Stimulated activated naive CD4-positive, alpha-beta T cell (primary cell): Measurements from ENCODE around the gene PUSL1.
"Not testable (repeated sequence)": the region's sequence is repeated elsewhere in the genome, so short reads cannot be mapped to it uniquely, and the experiment has no call there.

Source experiments
- DNase-seq, 6 experiments: peaks; one replicate each; lab custom pipeline; 2025; lab: John Stamatoyannopoulos, UW

The PUSL1 gene

DNA sequence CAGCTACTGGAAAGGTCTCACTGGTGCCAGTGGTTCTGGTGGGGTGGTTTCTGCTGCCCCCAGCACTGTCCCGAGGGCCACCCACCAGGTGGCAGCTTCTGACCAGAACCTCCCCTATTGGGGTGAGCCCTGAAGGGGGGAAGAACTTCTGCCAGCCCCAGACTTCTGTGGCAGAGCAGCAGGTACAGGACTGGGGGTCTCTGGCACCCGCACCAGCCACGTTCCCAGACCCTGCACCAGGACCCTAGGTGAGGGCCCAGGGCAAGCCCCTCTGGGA lies 1.6 kb downstream of the PUSL1 start:
- no peak for DNase-seq

DNA sequence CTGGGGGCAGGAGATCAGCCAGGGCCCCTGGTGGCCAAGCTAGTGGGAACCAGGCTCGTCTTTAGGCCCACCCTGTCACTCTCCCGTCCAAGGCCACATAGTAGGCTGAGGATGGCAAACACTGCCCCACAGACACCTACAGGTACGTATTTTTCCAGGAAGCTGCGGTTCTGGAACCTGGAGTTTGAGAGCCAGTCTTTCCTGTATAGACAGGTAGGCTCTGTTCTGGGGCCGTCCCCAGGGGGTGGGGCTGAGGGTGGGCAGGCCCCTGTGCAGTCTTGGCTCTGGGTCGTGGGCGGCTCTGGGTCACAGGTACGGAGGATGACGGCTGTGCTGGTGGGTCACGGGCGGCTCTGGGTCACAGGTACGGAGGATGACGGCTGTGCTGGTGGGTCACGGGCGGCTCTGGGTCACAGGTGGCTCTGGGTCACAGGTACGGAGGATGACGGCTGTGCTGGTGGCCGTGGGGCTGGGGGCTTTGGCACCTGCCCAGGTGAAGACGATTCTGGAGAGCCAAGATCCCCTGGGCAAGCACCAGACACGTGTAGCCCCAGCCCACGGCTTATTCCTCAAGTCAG lies 2.2 kb downstream of the PUSL1 start:
- no peak for DNase-seq

DNA sequence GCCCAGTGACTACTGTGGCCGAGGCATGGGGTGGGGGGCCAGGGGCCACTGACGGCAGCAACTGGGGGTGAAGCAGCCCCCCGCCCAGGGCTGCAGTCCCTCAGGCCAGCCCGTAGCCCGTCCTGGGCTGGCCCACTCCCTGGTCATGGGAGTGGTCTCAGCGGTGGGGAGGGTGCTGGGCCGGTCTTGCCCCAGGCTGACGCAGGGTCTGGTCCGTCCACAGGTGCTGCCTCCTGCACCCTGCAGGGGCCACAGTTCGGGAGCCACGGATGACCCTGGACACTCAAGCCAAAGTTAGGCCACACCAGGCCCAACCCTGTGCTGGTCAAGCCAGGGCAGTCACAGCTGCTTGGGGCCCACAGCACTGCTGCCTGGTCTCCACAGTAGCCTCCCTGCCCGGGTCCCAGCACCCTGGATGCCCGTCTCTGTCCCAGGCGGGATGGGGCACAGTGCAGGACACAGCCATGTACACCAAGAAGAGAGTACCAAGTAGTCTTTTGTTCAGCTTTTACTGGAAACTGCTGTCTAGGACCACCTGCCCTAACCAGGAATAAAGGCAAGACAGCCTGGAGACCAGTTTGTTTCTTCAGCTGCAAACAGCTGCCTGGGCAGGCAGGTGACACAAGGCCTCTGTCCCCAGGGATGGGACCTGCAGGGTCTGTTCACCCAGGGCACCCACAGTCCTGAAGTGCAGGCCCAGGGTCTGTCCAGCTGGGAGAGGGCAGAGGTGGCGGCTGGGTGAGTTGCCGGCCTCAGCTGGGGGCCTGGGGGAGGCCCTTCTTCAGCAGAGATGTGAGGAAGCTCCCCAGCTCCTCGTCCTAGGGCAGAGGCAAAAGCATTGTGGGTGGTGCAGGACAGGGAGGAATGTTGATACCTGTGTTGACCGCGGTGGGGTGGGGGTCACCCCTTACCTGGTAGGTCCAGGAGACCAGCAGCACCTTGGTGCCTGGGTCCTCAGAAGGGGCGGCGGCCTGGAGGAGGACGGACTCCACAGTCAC lies 3.0 kb downstream of the PUSL1 start:
- no peak for DNase-seq

DNA sequence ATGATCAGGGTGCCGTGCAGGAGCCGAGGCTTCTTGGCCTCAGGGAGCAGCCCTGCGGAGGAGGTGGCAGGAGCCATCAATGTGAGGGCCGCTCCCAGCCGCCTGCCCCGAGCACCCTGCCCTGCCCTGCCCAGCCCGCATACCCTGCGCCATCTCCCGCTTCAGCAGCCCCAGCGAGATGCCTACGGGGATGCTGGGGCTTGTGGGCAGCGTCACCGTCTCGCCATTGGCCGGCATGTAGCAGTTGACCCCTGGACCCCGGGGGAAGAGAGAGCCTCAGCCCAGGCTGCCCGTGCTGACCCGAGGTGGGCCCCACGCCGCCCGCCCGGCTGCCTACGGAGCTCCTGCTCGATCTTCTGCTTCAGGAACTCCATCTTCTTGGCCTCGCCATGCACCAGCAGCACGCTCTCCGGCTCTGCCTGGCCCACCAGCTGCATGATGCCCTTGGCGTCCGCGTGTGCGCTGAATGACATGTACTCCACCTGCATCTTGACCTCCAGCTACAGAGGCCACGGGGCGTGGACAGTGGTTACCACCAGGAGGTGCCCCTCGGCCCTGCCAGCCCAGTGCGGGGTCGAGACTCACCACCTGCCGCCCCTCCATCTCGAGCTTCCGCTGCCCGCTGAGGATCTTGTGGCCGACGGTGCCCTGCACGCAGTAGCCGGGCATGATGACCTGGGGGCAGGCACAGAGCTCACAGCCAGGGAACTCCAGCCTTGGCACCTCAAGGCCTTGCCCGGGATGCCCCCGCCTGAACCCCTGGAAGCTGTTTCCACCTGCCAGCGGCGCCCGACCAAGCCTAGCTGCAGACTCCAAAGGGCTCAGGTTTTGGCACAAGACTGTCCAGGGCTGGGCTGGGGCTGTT lies 4.3 kb downstream of the PUSL1 start:
- no peak for DNase-seq

DNA sequence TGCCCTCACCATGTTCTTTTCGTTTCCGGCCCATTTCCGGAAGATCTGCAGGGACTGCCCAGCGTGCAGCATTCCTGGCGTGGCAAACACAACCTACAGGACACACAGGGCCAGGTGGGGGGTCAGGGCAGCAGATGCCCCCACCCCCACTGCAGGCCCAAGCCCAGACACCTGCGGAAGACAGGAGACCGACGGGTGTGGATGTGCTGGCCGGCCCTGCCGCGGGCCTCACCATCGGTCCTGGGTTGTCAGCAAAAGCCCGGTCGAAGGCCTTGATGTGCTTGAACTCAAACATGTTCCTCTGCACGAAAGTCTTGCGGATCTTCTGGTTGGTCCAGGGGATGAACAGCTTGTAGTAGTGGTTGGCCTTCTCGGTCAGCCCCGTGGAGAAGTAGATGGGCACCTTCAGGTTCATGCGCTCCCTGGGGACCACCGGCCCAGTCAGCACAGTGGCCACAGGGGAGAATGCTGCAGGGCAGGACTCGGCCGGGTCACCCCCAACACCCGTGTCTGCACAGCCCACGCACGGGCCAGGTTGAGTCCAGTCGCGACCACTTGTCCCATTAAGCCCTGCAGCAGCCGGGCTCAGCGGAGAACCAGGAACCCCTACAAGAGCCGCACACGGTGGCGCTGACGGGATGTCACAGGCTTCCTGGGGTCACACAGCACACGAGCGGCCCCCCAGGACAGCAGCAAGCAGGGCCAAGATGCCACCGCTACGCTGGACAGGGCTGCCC lies 5.3 kb downstream of the PUSL1 start:
- no peak for DNase-seq

DNA sequence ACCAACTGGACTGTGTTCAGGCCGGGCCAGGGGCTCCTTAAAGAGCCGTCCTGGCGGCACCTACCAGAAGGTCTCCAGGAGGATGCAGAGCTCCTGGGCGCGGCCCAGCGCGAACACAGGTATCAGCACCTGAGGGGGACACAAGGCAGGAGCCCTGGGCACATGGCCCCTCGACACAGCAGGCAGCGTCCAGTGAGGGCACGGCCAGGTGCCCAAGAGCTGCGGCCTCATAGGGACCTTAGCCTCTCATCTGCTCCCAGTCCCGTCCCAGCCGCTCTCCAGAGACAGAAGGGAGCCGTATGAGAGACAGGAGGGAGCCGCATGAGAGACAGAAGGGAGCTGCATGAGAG lies 5.8 kb downstream of the PUSL1 start:
- DNase-seq, result no peak

DNA sequence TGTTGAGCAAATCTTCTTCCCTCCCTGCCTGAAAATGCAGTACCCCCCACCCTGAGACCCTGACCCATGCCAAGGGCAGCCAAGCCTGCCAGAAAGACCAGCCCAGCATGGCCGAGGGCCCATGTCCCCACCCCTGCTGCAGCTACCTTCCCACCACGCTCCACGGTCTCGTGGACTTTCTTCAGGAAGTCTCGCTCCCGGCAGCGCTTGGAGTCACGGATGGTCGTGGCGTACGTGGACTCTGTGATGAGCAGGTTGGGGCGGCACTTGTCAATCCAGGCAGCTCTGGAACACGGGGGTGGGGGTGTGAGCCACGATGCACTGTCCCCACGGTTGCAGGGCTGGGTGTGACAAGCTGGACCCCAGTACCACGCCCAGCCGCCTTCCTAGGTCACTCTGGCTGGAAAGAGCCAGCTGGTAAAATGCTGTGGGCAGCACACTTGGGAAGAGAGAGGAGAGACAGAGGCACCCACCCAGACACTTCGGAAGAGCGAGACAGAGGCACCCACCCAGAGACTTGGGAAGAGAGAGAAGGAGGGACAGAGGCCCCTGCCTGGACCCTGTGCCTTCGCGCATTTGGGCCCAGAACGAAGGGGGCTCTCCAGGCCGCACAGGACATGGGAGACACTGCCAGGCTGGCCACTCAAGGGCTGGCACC lies 6.4 kb downstream of the PUSL1 start:
- DNase-seq, result no peak

DNA sequence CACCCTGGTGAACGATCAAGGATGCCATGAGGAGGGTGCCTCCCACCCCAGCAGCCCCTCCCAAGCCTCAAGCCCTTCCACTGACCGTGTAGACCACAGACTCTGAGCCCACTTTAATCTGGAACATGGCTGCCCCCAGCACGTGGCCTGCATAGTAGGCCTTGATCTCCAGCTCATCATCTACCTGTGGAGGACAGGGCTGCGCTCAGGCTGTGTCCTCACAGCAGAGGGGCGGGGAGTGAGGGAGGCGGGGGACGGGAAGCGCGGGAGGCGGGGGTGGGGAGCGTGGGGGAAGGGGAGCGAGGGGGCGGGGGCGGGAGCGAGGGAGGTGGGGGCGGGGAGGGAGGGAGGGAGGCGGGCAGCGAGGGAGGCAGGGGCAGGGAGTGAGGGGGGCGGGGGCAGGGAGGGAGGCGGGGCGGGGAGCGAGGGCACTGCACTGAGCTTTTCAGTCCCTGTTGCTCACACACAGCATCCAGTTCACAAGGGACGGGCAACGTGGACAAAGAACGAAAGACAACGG lies 7.1 kb downstream of the PUSL1 start:
- DNase-seq, result no peak

DNA sequence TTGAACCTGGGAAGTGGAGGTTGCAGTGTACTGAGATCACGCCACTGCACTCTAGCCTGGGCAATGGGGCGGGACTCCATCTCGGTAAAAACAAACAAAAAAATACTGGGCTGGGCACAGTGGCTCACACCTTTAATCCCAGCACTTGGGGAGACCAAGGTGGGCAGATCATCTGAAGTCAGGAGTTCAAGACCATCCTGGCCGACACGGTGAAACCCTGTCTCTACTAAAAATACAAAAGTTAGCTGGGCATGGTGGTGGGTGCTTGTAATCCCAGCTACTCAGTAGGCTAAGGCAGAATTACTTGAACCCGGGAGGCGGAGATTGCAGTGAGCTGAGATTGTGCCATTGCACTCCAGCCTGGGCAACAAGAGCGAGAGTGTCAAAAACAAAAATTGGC lies 7.8 kb downstream of the PUSL1 start:
- DNase-seq, result not testable (repeated sequence)

DNA sequence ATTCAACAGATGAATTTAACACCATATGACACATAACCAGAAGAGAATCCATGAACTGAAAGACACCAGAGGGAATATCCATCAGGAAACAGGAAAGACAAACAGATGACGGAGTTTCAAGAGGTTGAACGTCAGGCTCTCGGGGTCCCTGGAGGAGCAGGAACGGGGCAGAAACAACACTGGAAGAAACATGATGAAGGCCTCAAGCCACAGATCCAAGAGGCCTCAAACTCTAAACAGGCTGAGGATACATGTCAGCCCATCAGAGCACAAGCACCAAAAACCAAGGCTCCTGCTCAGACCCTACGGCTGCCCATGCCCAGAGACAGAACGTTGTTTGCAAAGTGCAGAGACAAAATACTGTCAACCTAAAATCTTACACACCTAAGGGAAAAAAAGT lies 9.0 kb downstream of the PUSL1 start:
- DNase-seq, result no peak

DNA sequence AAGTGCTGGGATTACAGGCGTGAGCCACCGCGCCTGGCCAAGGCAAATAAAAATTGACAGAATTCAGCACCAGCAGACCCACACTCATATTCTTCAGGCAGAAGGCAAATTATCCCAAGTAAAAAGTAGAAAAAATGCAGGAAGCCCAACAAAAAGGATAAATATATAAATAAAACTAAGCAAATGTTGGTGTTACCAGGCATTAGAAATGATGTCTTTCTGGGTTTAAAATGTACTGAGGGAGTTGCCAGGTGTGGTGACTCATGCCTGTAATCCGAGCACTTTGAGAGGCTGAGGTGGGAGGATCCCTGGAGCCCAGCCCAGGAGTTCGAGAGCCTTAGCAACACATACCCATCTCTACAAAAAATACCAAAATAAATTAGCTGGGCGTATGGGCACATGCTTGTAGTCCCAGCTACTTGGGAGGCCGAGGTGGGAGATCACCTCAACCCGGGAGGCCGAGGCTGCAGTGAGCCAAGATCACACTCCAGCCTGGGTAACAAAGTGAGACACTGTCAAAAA lies 9.8 kb downstream of the PUSL1 start:
- DNase-seq, result no peak

DNA sequence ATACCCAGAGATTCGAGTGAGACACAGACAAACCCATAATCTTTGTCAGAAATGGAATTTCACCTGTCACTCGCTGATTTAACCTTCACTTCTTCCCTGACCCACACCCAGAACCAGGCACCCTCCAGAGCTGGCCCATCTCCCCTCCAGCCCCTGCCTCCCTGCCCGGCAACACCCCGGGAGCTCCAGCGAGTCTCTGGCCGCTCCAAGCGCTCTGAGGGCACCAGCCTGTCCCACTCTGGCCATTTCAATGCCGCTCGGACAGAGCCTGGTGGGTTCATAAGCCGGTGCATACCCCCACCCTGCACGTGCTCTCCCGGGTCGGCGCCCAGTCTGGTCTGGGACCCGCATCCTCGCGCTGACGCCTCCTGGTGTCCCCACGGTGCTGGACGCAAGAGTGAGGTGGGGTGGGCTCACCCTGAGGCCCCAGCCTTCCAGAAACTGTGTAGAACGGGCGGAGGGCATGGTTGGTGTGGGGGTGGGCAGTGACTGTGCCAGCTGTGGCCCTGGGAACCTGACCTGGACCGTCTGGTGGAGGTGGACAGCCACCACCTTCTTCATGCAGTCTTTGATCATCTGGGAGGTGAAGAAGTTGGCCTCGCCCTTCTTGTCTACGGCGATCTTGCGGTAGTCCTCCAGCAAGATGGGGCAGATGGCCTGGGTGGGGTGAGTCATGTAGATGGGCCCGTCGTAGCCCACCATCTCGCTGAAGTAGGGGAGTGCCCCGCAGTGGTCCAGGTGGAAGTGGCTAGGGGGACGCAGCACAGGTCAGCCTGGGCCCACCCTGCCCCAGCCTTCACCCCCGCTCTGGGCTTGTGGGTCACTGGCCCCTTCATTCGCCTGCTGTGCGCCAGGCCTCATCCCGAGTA lies 10.6 kb downstream of the PUSL1 start:
- no peak for DNase-seq

DNA sequence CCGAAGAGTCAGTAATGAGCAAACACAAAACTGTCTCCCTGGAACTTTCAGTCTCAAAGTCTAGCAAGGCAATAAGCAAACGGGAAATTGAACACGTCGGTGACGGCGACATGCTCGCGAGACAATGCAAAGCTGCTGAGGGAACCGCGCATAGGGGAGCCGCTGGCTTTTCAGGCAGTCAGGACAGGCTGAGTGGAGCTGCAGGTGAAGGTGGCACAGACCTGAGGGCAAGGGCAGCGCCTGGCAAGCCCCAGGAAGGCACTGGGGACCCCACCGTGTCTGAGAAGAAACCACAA lies 11.2 kb downstream of the PUSL1 start:
- no peak for DNase-seq

DNA sequence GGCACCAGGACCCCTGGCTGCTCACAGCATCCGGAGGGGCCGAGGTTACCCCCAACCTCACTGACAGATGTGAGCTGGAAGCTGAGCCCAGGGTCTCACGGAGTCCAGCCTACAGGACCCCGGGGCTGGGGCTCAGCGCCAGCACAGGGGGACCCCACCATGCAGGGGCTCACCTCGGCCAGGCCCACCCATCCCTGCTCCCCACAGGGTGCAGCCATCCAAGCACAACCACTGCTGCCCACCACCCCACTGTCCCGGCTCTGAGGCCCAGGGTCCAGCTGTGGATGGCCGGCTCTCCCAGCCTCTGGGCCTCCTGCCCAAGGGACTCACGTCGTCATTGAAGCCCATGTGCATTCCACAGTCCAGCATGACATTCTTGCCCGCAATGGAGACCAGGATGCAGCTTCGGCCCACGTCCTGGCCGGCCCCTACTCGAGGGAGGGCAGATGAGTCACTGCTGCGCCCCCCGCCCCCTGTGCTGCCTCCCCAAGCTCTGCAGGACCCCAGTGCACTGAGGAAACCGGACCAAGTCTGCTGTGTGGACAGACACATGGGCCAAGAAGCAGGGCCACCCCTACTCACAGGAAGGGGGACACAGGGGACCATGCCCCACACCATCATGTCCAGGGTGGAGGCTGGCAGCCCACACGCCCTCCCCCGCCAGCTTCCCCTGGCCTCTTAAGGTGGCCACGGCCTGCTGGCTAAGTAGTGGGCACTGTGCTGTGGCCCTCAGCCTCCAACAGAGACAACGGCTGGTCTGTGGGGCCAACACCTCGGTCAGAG lies 12.5 kb downstream of the PUSL1 start:
- DNase-seq, result no peak

DNA sequence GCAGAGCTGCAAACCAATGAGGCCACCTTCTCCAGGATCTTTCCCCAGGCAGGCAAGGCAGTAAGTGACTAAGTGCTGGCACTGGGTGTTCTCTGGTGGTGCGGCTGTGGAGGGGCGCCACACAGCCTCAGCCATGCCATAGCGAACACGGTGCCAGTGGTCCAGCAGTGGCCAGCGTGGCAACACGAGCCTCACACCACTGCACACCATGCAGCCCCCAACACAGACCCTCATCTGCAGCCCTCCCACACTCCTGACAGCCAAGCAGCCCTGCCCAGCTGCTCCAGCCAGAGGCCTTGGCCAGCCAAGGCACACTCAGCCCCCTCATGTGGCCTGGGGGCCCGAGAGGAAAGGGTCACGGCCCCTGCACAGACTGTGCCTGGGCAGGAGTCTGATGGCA lies 13.1 kb downstream of the PUSL1 start:
- no peak for DNase-seq

DNA sequence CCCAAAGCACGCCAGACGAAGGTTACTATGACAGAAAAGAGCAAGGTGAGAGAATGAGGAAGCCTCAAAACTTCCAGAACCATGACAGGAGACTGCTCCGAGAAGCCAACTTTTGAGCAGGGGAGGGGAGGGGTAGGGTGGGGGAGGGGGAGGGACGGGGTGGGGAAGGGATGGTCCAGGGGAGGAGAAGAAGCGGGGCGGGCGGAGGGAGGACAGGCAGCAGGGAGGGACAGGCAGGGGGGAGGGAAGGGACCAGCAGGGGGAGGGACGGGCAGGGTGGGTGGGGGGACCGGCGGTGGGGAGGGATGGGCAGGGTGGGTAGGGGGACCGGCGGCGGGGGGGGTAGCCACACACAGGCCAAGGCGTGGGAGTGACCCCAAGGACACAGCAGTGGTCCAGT lies 14.0 kb downstream of the PUSL1 start:
- DNase-seq, result no peak

DNA sequence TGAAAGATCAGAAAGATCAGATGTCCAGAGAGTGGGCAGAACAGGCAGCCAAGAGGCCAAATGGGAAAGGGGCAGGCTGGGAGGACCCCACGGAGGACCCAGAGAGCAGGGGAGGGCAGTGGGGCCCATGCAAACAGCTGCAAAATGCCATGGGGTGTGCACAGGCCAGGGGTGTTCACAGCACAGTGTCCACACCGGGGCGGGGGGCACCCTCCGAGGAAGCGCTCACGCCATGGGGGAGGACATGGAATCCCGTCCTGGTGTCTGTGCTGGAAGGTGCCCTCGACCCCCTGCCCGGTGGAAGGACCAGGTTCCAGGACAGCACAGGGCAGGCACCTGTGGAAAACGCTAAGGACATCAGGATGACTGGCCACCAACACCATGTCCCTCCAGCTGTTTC lies 14.6 kb downstream of the PUSL1 start:
- DNase-seq, result no peak

DNA sequence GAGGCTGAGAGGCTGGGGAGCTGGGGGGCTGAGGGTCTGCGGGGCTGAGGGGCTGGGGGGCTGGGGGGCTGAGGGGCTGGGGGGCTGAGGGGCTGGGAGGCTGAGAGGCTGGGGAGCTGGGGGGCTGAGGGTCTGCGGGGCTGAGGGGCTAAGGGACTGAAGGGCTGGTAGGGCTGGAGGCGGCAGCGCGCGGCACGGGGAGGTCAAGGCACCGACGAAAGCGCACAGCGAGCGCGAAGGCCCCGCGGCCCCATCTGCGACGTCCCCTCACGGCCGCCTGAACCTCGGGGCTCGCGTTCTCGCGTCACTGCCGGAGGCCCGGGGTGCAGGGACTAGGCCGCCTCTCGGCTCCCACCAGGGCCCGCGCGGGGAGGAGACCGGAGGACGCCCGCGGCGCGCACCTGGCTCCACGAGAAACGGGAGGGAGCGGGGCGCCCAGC lies 15.7 kb downstream of the PUSL1 start:
- DNase-seq, result no peak

DNA sequence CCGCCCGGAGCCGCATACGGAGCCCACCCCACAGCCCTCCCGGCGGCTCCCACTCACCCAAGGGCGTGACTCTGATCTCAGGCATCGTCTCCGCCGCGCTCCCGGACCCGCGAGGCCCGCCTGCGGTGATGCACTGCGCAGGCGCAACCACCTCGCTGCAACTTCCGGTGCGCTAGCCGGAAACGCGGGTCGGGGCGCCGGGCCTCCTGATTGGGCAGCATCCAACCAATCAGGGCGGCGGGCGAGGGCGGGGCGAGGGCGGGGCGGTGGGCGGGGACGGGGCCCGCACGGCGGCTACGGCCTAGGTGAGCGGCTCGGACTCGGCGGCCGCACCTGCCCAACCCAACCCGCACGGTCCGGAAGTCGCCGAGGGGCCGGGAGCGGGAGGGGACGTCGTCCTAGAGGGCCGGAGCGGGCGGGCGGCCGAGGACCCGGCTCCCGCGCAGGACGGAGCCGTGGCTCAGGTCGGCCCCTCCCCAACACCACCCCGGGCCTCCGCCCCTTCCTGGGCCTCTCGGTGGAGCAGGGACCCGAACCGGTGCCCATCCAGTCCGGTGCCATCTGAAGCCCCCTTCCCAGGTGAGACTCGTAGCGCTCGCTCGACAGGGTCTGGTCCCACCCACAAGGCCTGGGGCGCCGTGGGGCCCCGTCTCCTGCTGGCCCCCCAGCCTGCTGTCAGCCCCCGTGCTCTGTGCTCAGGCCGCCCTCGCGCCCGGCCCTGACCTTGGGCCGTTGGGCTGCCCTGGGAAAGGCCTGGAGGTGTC lies 16.3 kb downstream of the PUSL1 start, which contains the start of the genes CPTP and INTS11:
CPTP (plus strand) TSS at position 279 of the 764 bp plus-strand sequence. CDS start 2,109 bp downstream, outside the sequence.
INTS11 (minus strand) TSS at position 137 of the 764 bp plus-strand sequence; CDS start at position 85, 52 bp downstream.
- DNase-seq, result peak; percentile 89 to 96 (median 95)
